HepG2 (cell line): Measurements from ENCODE around the gene SLC36A3. TPM values are rescaled to one million over a fixed set of nuclear protein-coding genes. Genes with fewer than 3 reads are reported as not detected.

ENCODE experiments used
- EZH2 ChIP-seq: conservative IDR thresholded peaks from 2 replicates; pipeline ENCODE4 v1.6.1; 2012; ENCODE audit warnings: mild to moderate bottlenecking, low read depth, low read length, moderate library complexity
- GABPA ChIP-seq, 2 experiments: IDR thresholded peaks; 2 replicates each; pipeline ENCODE4 v1.6.1; 2011 to 2016; ENCODE audit warnings: low read depth in 2 of 2, low read length in 1 of 2, missing biosample characterization in 1 of 2, missing genetic modification characterization in 1 of 2
- HNF1B ChIP-seq: sonication (generic); formaldehyde crosslinking; IDR thresholded peaks from 2 replicates; pipeline ENCODE4 v1.5.1; 2020; ENCODE audit warnings: mild to moderate bottlenecking, moderate library complexity, missing genetic modification reagents
- JDP2 ChIP-seq: sonication (generic); formaldehyde crosslinking; IDR thresholded peaks from 2 replicates; pipeline ENCODE4 v1.8.1; 2022; ENCODE audit warnings: missing genetic modification reagents, borderline replicate concordance
- MAX ChIP-seq: IDR thresholded peaks from 2 replicates; pipeline ENCODE4 v1.6.1; 2012; ENCODE audit warnings: inconsistent platforms
- MXD3 ChIP-seq: IDR thresholded peaks from 2 replicates; pipeline ENCODE4 v1.6.1; 2016; ENCODE audit warnings: mild to moderate bottlenecking, missing biosample characterization, missing genetic modification reagents
- MYC ChIP-seq: sonication (generic); formaldehyde crosslinking; IDR thresholded peaks from 2 replicates; pipeline ENCODE4 v1.9.0; 2021; ENCODE audit warnings: missing genetic modification reagents, borderline replicate concordance
- NFYB ChIP-seq: sonication (generic); formaldehyde crosslinking; IDR thresholded peaks from 2 replicates; pipeline ENCODE4 v1.4.0; 2020; ENCODE audit warnings: missing genetic modification reagents
- POGZ ChIP-seq: sonication (generic); formaldehyde crosslinking; IDR thresholded peaks from 2 replicates; pipeline ENCODE4 v1.4.0; 2020; ENCODE audit warnings: mild to moderate bottlenecking, missing genetic modification reagents
- SMARCE1 ChIP-seq: fragments of 450-650 bp; IDR thresholded peaks from 2 replicates; pipeline ENCODE4 v1.6.1; 2017; ENCODE audit warnings: borderline replicate concordance
- SP4 ChIP-seq: sonication (generic); formaldehyde crosslinking; IDR thresholded peaks from 2 replicates; pipeline ENCODE4 v1.8.1; 2023; ENCODE audit warnings: mild to moderate bottlenecking, missing genetic modification reagents
- TFDP1 ChIP-seq: IDR thresholded peaks from 2 replicates; pipeline ENCODE4 v1.6.1; 2016; ENCODE audit warnings: missing compliant biosample characterization, missing genetic modification reagents, borderline replicate concordance
- TFE3 ChIP-seq: IDR thresholded peaks from 2 replicates; pipeline ENCODE4 v1.6.1; 2016
- XRCC5 ChIP-seq: fragments of 200-400 bp; formaldehyde crosslinking; optimal IDR thresholded peaks from 2 replicates; pipeline ENCODE3; 2017; ENCODE audit warnings: mild to moderate bottlenecking, low read length
- ZFX ChIP-seq: sonication (generic); formaldehyde crosslinking; IDR thresholded peaks from 2 replicates; pipeline ENCODE4 v1.4.0; 2020; ENCODE audit warnings: mild to moderate bottlenecking, low read depth, missing genetic modification reagents, moderate library complexity
- ZFY ChIP-seq: sonication (generic); formaldehyde crosslinking; IDR thresholded peaks from 2 replicates; pipeline ENCODE4 v1.4.0; 2020; ENCODE audit warnings: missing genetic modification reagents
- ZNF33B ChIP-seq: sonication (generic); formaldehyde crosslinking; IDR thresholded peaks from 2 replicates; pipeline ENCODE4 v1.5.1; 2020; ENCODE audit warnings: mild to moderate bottlenecking, missing genetic modification reagents
- ZNF441 ChIP-seq: sonication (generic); formaldehyde crosslinking; IDR thresholded peaks from 2 replicates; pipeline ENCODE4 v1.7.0; 2021; ENCODE audit warnings: missing genetic modification reagents, borderline replicate concordance
- ZNF574 ChIP-seq: sonication (generic); formaldehyde crosslinking; IDR thresholded peaks from 2 replicates; pipeline ENCODE4 v1.4.0; 2020; ENCODE audit warnings: missing genetic modification reagents
- ZSCAN9 ChIP-seq: IDR thresholded peaks from 2 replicates; pipeline ENCODE4 v1.6.1; 2016; ENCODE audit warnings: borderline replicate concordance
- polyA plus RNA-seq, 8 experiments: library from polyadenylated mRNA; depleted of rRNA in 3 of 8; stranded (reverse) in 7 of 8; unstranded in 1 of 8; fragments of >200 nt; fragmentation: Illumina TruSeq in 4 of 8; extraction: Trizol in 4 of 8; gene quantifications; 2 replicates each; pipeline versions ENCODE4 v1.2.1 to v1.2.3, GENCODE V29; 2011 to 2016; ENCODE audit warnings: low read depth in 4 of 8, missing spikeins in 1 of 8, mixed read lengths in 1 of 8; ENCODE audit not compliant: insufficient read depth in 1 of 8
- total RNA-seq, 5 experiments: library from RNA; depleted of rRNA; stranded (reverse); fragments of >200 nt; fragmentation: Illumina TruSeq; extraction: Trizol; gene quantifications; 2 replicates each; pipeline ENCODE4 v1.2.3, GENCODE V29; 2016; ENCODE audit warnings: low read depth in 1 of 5

The SLC36A3 gene
- total and polyA plus RNA-seq, 2 of the 13 experiments (the other 11 are each of a cell fraction or from before 2014, with no cell fraction given): not detected

- TF ChIP-seq MAX: peak; percentile 85; the same call in 1 of the 2 replicates
- peak; percentile 93 for TF ChIP-seq SP4 (CRISPR knock-in tag)
- no peak for TF ChIP-seq SMARCE1
- peak; percentile 67; the same call in 1 of the 2 replicates for TF ChIP-seq TFDP1 (CRISPR knock-in tag)
- TF ChIP-seq EZH2: no peak
- peak; percentile 69 for TF ChIP-seq POGZ (CRISPR knock-in tag)
- peak; percentile 13; the same call in 1 of the 2 replicates for TF ChIP-seq ZNF441 (CRISPR knock-in tag)
- peak; percentile 87 for TF ChIP-seq NFYB (CRISPR knock-in tag)
- TF ChIP-seq ZFX (CRISPR knock-in tag): peak; percentile 57
- TF ChIP-seq GABPA (IDR thresholded peaks at IDR 0.05; ENCODE audit: low read depth, low read length): peak; percentile 28; the same call in 1 of the 2 replicates
- peak; percentile 66 for TF ChIP-seq GABPA (CRISPR knock-in tag; IDR thresholded peaks at IDR 0.05; ENCODE audit: low read depth)
- TF ChIP-seq HNF1B (CRISPR knock-in tag): peak; percentile 81
- peak; percentile 46; the same call in 1 of the 2 replicates for TF ChIP-seq TFE3 (CRISPR knock-in tag)
- TF ChIP-seq ZFY (CRISPR knock-in tag): peak; percentile 24; the same call in 1 of the 2 replicates
- TF ChIP-seq ZNF33B (CRISPR knock-in tag): no peak
- no peak for TF ChIP-seq ZSCAN9
- no peak; the same call in 1 of the 2 replicates for TF ChIP-seq ZNF574 (CRISPR knock-in tag)
- peak; percentile 64; the same call in 1 of the 2 replicates for TF ChIP-seq MYC (CRISPR knock-in tag)
- 0 out of 2 replicates have a peak, but pooled peaks have one; percentile 47 for TF ChIP-seq MXD3
- no peak for TF ChIP-seq JDP2 (CRISPR knock-in tag)
- peak; percentile 60 for TF ChIP-seq XRCC5
Observed at GRCh38 chr5:151252762-151253604, 50.6 kb downstream of the SLC36A3 start, which contains the start of gene GM2A (continued).
